Panc1 (cell line): ENCODE measurements around the gene ADCY7.

Experiments
- POLR2AphosphoS5 ChIP-seq: IDR thresholded peaks from 2 replicates; pipeline ENCODE4 v1.6.1; 2012; ENCODE audit warnings: mild to moderate bottlenecking, low read depth, low read length, moderate library complexity
- SIN3A ChIP-seq: IDR thresholded peaks from 2 replicates; pipeline ENCODE4 v1.6.1; 2012; ENCODE audit warnings: low read depth, mild to moderate bottlenecking, low read length, moderate library complexity, borderline replicate concordance; ENCODE audit not compliant: insufficient read depth
- TCF7L2 ChIP-seq: IDR thresholded peaks from 2 replicates; pipeline ENCODE4 v1.6.1; 2011; ENCODE audit warnings: mild to moderate bottlenecking, low read depth, low read length, inconsistent platforms
- TF ChIP-seq, protein P1 (sequence below): fragments of 450-650 bp; IDR thresholded peaks from 2 replicates; pipeline ENCODE4 v1.5.1; 2017; ENCODE audit warnings: mild to moderate bottlenecking
- TF ChIP-seq, protein P2 (sequence below), 2 experiments: IDR thresholded peaks; 2 replicates each; pipeline ENCODE4 v1.6.1; 2011 to 2012; ENCODE audit warnings: low read depth in 2 of 2, control low read depth in 1 of 2, low read length in 1 of 2, mild to moderate bottlenecking in 1 of 2, moderate library complexity in 1 of 2; ENCODE audit not compliant: insufficient read depth in 1 of 2

DNA sequence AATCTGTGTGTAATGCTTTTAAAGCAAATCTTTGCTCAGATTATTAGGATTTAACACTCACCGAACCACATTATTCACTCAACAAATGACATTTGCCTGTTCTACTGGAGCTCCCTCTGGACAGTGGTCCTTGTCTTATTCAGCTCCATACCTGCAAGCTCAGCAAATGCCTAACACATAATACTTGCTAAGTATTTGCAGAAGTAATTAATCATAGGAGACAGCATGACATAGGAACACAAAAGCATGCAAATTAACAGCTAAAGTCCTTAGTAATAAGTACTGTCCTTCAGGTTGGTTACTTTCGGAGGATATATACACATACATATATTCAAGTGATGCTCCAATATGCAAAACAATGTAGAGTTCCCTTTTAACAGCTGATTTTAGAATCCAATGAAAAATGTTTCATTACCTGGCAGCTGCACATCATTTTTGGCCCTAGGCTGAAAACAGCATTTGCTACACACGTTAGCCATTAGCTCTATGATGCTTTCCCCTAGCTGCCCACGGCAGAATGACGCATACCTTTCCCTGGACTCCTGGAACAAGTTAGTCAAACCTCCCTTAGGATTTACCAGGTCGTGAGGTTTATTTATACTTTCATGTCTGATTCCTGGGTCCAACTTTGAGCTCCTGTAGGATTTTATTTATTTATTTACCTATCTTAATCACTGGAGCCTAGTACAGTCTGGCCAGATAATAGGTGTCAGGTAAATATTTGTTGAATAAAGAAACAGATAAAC lies 93.9 kb downstream of the ADCY7 start:
- TF ChIP-seq POLR2AphosphoS5 (no peak), SIN3A (no peak), TCF7L2 (no peak)
- TF ChIP-seq, protein P1, sequence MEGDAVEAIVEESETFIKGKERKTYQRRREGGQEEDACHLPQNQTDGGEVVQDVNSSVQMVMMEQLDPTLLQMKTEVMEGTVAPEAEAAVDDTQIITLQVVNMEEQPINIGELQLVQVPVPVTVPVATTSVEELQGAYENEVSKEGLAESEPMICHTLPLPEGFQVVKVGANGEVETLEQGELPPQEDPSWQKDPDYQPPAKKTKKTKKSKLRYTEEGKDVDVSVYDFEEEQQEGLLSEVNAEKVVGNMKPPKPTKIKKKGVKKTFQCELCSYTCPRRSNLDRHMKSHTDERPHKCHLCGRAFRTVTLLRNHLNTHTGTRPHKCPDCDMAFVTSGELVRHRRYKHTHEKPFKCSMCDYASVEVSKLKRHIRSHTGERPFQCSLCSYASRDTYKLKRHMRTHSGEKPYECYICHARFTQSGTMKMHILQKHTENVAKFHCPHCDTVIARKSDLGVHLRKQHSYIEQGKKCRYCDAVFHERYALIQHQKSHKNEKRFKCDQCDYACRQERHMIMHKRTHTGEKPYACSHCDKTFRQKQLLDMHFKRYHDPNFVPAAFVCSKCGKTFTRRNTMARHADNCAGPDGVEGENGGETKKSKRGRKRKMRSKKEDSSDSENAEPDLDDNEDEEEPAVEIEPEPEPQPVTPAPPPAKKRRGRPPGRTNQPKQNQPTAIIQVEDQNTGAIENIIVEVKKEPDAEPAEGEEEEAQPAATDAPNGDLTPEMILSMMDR: no peak
- TF ChIP-seq, protein P2, sequence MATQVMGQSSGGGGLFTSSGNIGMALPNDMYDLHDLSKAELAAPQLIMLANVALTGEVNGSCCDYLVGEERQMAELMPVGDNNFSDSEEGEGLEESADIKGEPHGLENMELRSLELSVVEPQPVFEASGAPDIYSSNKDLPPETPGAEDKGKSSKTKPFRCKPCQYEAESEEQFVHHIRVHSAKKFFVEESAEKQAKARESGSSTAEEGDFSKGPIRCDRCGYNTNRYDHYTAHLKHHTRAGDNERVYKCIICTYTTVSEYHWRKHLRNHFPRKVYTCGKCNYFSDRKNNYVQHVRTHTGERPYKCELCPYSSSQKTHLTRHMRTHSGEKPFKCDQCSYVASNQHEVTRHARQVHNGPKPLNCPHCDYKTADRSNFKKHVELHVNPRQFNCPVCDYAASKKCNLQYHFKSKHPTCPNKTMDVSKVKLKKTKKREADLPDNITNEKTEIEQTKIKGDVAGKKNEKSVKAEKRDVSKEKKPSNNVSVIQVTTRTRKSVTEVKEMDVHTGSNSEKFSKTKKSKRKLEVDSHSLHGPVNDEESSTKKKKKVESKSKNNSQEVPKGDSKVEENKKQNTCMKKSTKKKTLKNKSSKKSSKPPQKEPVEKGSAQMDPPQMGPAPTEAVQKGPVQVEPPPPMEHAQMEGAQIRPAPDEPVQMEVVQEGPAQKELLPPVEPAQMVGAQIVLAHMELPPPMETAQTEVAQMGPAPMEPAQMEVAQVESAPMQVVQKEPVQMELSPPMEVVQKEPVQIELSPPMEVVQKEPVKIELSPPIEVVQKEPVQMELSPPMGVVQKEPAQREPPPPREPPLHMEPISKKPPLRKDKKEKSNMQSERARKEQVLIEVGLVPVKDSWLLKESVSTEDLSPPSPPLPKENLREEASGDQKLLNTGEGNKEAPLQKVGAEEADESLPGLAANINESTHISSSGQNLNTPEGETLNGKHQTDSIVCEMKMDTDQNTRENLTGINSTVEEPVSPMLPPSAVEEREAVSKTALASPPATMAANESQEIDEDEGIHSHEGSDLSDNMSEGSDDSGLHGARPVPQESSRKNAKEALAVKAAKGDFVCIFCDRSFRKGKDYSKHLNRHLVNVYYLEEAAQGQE (IDR thresholded peaks at IDR 0.05; ENCODE audit: insufficient read depth in 1 of 2, low read depth in 2 of 2, low read length in 1 of 2): no peak
